Neural cell (in vitro differentiated cells): ENCODE data around the gene FAM171A2.

Experiments used
- EP300 ChIP-seq: fragments of 450-650 bp; conservative IDR thresholded peaks from 2 replicates; pipeline ENCODE4 v1.6.1; 2014; ENCODE audit warnings: antibody characterized with exemption, mild to moderate bottlenecking, moderate library complexity; ENCODE audit not compliant: poor library complexity, severe bottlenecking
- EZH2 ChIP-seq: fragments of 200-600, 300-800 bp; shearing (Covaris generic), sonication (generic); IDR thresholded peaks from 2 replicates; pipeline ENCODE4 v1.6.1; 2014; ENCODE audit warnings: antibody characterized with exemption, low read length, borderline replicate concordance, mild to moderate bottlenecking; ENCODE audit not compliant: insufficient read depth, poor library complexity, severe bottlenecking
- RAD21 ChIP-seq: fragments of 450-650 bp; conservative IDR thresholded peaks from 2 replicates; pipeline ENCODE4 v1.6.1; 2014; ENCODE audit warnings: antibody characterized with exemption, mild to moderate bottlenecking, moderate library complexity
- TF ChIP-seq, protein P1 (sequence below): fragments of 450-650 bp; IDR thresholded peaks from 2 replicates; pipeline ENCODE4 v1.5.1; 2014; ENCODE audit warnings: antibody characterized with exemption, mild to moderate bottlenecking, moderate library complexity; ENCODE audit not compliant: poor library complexity, severe bottlenecking

DNA sequence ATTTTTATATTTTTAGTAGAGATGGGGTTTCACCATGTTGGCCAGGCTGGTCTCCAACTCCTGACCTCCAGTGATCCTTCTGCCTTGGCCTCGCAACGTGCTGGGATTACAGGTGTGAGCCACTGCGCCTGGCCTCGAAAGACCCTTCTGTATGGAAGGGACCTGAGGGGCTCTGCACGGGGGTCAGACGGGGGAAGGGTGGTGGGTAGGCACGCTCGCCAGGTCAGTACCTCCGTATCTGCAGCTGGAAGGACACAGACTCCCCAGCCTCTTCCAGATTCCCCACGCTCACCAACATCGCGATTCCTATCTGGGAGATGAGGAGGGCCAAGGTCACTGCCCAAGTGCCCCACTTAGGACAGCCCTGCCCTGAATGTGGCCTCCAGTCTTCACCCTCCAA, 13.1 kb upstream of the FAM171A2 start:
- TF ChIP-seq, protein P1, sequence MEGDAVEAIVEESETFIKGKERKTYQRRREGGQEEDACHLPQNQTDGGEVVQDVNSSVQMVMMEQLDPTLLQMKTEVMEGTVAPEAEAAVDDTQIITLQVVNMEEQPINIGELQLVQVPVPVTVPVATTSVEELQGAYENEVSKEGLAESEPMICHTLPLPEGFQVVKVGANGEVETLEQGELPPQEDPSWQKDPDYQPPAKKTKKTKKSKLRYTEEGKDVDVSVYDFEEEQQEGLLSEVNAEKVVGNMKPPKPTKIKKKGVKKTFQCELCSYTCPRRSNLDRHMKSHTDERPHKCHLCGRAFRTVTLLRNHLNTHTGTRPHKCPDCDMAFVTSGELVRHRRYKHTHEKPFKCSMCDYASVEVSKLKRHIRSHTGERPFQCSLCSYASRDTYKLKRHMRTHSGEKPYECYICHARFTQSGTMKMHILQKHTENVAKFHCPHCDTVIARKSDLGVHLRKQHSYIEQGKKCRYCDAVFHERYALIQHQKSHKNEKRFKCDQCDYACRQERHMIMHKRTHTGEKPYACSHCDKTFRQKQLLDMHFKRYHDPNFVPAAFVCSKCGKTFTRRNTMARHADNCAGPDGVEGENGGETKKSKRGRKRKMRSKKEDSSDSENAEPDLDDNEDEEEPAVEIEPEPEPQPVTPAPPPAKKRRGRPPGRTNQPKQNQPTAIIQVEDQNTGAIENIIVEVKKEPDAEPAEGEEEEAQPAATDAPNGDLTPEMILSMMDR, result no peak
- TF ChIP-seq RAD21, result no peak
- no peak for TF ChIP-seq EZH2
- no peak for TF ChIP-seq EP300
